GM12878 (cell line): ENCODE data around the gene MBOAT1. TPM values are rescaled to one million over a fixed set of nuclear protein-coding genes. Genes with fewer than 3 reads are reported as not detected.

Experiments used
- ATAC-seq: fragments of 200-7000 bp; cut with Tn5 transposase; 3 replicates; pipeline ENCODE4 v1.9.1; 2020; ENCODE audit warnings: mild to moderate bottlenecking, moderate library complexity
- BruUV-seq: library from RNA; stranded (reverse); fragments of 400-500 nt; replicated peaks from 2 replicates; lab custom pipeline; 2021; lab: Mats Ljungman, UMichigan
- CTCF ChIA-PET: fragments of 300-600 bp; sonication (Branson Sonifier 250); formaldehyde crosslinking; extraction: SDS; loops from one replicate; lab custom pipeline; 2021; ENCODE audit warnings: inconsistent platforms; lab: Yijun Ruan, JAX
- POLR2A ChIA-PET: fragments of 350-600 bp; formaldehyde crosslinking; extraction: SDS; loops from one replicate; lab custom pipeline; 2021; ENCODE audit warnings: inconsistent platforms; lab: Charles Lee
- RAD21 ChIA-PET: fragments of 300-600 bp; sonication (Branson Sonifier 250); formaldehyde crosslinking; loops from one replicate; lab custom pipeline; 2023; ENCODE audit warnings: antibody characterized with exemption; ENCODE audit not compliant: unreplicated experiment; lab: Charles Lee
- SMC1A ChIA-PET: fragments of 300-600 bp; sonication (Branson Sonifier 250); formaldehyde crosslinking; loops from one replicate; lab custom pipeline; 2023; ENCODE audit not compliant: unreplicated experiment, uncharacterized antibody; lab: Charles Lee
- DNase-seq: peaks from one replicate; pipeline ENCODE4 v3.0.0-alpha.2; 2011; ENCODE audit warnings: low read depth, low spot score
- FAIRE-seq: peaks from 3 replicates; lab custom pipeline; 2011; peaks lifted over from hg19 to GRCh38; lab: Jason Lieb, UNC
- H2AFZ ChIP-seq: 2 replicates; pipeline ENCODE4 v1.6.0; 2011; ENCODE audit warnings: low read depth, low read length, control low read depth; ENCODE audit not compliant: control insufficient read depth
- H3K27ac ChIP-seq: 2 replicates; pipeline ENCODE4 v1.5.1; 2011; ENCODE audit warnings: control low read depth; ENCODE audit not compliant: control insufficient read depth, insufficient read depth
- H3K27me3 ChIP-seq, 2 experiments: replicated peaks in 1 of 2; 2 replicates each; pipeline versions ENCODE4 v1.6.0 to v1.6.1; 2011; ENCODE audit warnings: low read length in 1 of 2; ENCODE audit not compliant: control insufficient read depth in 2 of 2, insufficient read depth in 2 of 2
- H3K36me3 ChIP-seq, 2 experiments: 2 replicates each; pipeline ENCODE4 v1.5.1; 2011; ENCODE audit warnings: low read length in 1 of 2; ENCODE audit not compliant: control insufficient read depth in 2 of 2, insufficient read depth in 2 of 2
- H3K4me1 ChIP-seq: 2 replicates; pipeline ENCODE4 v1.6.1; 2011; ENCODE audit warnings: mild to moderate bottlenecking, low read length, moderate library complexity, mixed read lengths; ENCODE audit not compliant: control insufficient read depth, insufficient read depth
- H3K4me2 ChIP-seq: 2 replicates; pipeline ENCODE4 v1.6.0; 2011; ENCODE audit warnings: control low read depth; ENCODE audit not compliant: control insufficient read depth, insufficient read depth
- H3K4me3 ChIP-seq: fragments of 200-600 bp; sonication (generic); 2 replicates; pipeline ENCODE4 v1.5.1; 2016
- H3K79me2 ChIP-seq: 2 replicates; pipeline ENCODE4 v1.6.0; 2011; ENCODE audit warnings: low read length; ENCODE audit not compliant: control insufficient read depth, insufficient read depth
- H3K9ac ChIP-seq: 2 replicates; pipeline ENCODE4 v1.8.0; 2011; ENCODE audit warnings: low read length, control low read depth, mixed read lengths; ENCODE audit not compliant: control insufficient read depth, insufficient read depth
- H3K9me3 ChIP-seq: replicated peaks from 3 replicates; pipeline ENCODE4 v1.5.1; 2011; ENCODE audit warnings: mild to moderate bottlenecking, low read length; ENCODE audit not compliant: control insufficient read depth, insufficient read depth
- H4K20me1 ChIP-seq: 2 replicates; pipeline ENCODE4 v1.6.0; 2011; ENCODE audit not compliant: control insufficient read depth, insufficient read depth
- BCLAF1 ChIP-seq: fragments of 450-650 bp; IDR thresholded peaks from 2 replicates; pipeline ENCODE4 v1.6.1; 2017; ENCODE audit warnings: antibody characterized with exemption, mild to moderate bottlenecking, moderate library complexity
- CBFB ChIP-seq: IDR thresholded peaks from 2 replicates; pipeline ENCODE4 v1.6.1; 2016; ENCODE audit warnings: antibody characterized with exemption, low read depth
- EED ChIP-seq: sonication (generic); IDR thresholded peaks from 2 replicates; pipeline ENCODE4 v1.6.1; 2016; ENCODE audit warnings: antibody characterized with exemption, low read depth
- ETV6 ChIP-seq, 2 experiments: fragments of 450-650 bp in 1 of 2; IDR thresholded peaks in 1 of 2; conservative IDR thresholded peaks in 1 of 2; 2 replicates each; pipeline ENCODE4 v1.6.1; 2014; ENCODE audit warnings: antibody characterized with exemption in 1 of 2, borderline replicate concordance in 1 of 2, low read depth in 1 of 2, mild to moderate bottlenecking in 1 of 2, moderate library complexity in 1 of 2
- GABPA ChIP-seq: IDR thresholded peaks from 2 replicates; pipeline ENCODE4 v1.6.1; 2014; ENCODE audit warnings: antibody characterized with exemption, low read depth, mild to moderate bottlenecking, inconsistent platforms
- IKZF1 ChIP-seq: fragments of 450-650 bp; conservative IDR thresholded peaks from 2 replicates; pipeline ENCODE4 v1.6.1; 2017; ENCODE audit warnings: antibody characterized with exemption, mild to moderate bottlenecking
- NBN ChIP-seq: fragments of 450-650 bp; IDR thresholded peaks from 2 replicates; pipeline ENCODE4 v1.6.1; 2016
- NR2C2 ChIP-seq: IDR thresholded peaks from 2 replicates; pipeline ENCODE4 v1.6.1; 2011; ENCODE audit warnings: borderline replicate concordance, low read depth; ENCODE audit not compliant: control insufficient read depth, insufficient read length
- NRF1 ChIP-seq: conservative IDR thresholded peaks from 2 replicates; pipeline ENCODE4 v1.6.1; 2011; ENCODE audit warnings: mild to moderate bottlenecking, low read depth, low read length, improper control_type of control experiment
- PAX8 ChIP-seq: fragments of 450-650 bp; IDR thresholded peaks from 2 replicates; pipeline ENCODE4 v1.6.1; 2017; ENCODE audit warnings: mild to moderate bottlenecking, moderate library complexity
- PML ChIP-seq: IDR thresholded peaks from 2 replicates; pipeline ENCODE4 v1.6.1; 2012; ENCODE audit warnings: low read length, inconsistent platforms
- RAD51 ChIP-seq: fragments of 450-650 bp; IDR thresholded peaks from 2 replicates; pipeline ENCODE4 v1.6.1; 2016; ENCODE audit warnings: moderate library complexity, mild to moderate bottlenecking, inconsistent platforms
- TBL1XR1 ChIP-seq: IDR thresholded peaks from 2 replicates; pipeline ENCODE4 v1.6.1; 2012; ENCODE audit warnings: low read depth, low read length, improper control_type of control experiment
- WGBS: methylation state at CpG from one replicate; pipeline ENCODE4 v1.1.6; 2016; ENCODE audit warnings: low lambda C conversion rate; ENCODE audit not compliant: insufficient replicate concordance, insufficient coverage; ENCODE audit errors: missing lambda C conversion rate; 5-methylcytosine and 5-hydroxymethylcytosine counted together
- in situ Hi-C: fragments of 300-500 bp; cut with MboI; formaldehyde crosslinking; loops from 9 replicates; pipeline ENCODE4 v1.14.3; 2018; ENCODE audit warnings: mixed read lengths
- intact Hi-C: fragments of 100-400 bp; cut with micrococcal nuclease; formaldehyde crosslinking; loops from one replicate; pipeline ENCODE4 v1.14.2; 2022; ENCODE audit not compliant: unreplicated experiment
- polyA plus RNA-seq, 11 experiments: library from polyadenylated mRNA; depleted of rRNA in 4 of 11; unstranded in 6 of 11; stranded (reverse) in 5 of 11; fragments of >200 nt; fragmentation: Nextera tagmentation in 4 of 11; fragmentation: Illumina TruSeq in 1 of 11; extraction: Ambion mirVana in 4 of 11; extraction: Trizol in 1 of 11; gene quantifications; 1 replicate in 1 of 11; 2 replicates in 10 of 11; pipeline versions ENCODE4 v1.2.1 to v1.2.3, GENCODE V29; 2011 to 2016; ENCODE audit warnings: inconsistent platforms in 2 of 11, missing spikeins in 2 of 11, low read depth in 1 of 11
- total RNA-seq, 4 experiments: library from RNA; depleted of rRNA in 3 of 4; stranded (reverse); fragments of >200 nt in 3 of 4; fragmentation: Illumina TruSeq in 1 of 4; extraction: Trizol in 1 of 4; gene quantifications; 2 replicates each; pipeline versions ENCODE4 v1.2.1 to v1.2.3, GENCODE V29; 2013 to 2021

MBOAT1 gene
- total and polyA plus RNA-seq, 10 of the 15 experiments (the other 5 are each of a cell fraction or from before 2014, with no cell fraction given), result 0.39 to 21.0 (median 11.6) TPM

- in situ Hi-C loops, result no loop called here
- Histone ChIP-seq H3K9me3 (no peaks in the 10 kb centered on the region), H3K4me1 (no peaks in the 10 kb centered on the region), H3K27ac (no peak overlapping the region), H3K4me2 (no peak overlapping the region), H4K20me1 (no peaks in the 10 kb centered on the region)
- RAD21 ChIA-PET, result no interaction called here
- CTCF ChIA-PET, result no interaction called here
- no peak for DNase-seq
- 24% methylated on average over 10 of the region's 10 CpGs for WGBS
- POLR2A ChIA-PET, result no interaction called here
- BruUV-seq, result no TSS peak
- SMC1A ChIA-PET, result no interaction called here
- intact Hi-C loops, result no loop called here
- TF ChIP-seq NRF1 (no peak), EED (no peak), IKZF1 (no peak), PAX8 (no peak), NBN (no peak), RAD51 (no peak), CBFB (no peak), BCLAF1 (no peak), PML (no peak), GABPA (no peak), ETV6 (conservative IDR thresholded peaks at IDR 0.05 in 1 of 2, IDR thresholded peaks at IDR 0.05 in 1 of 2; ENCODE audit: borderline replicate concordance in 1 of 2, low read depth in 1 of 2) (no peak), NR2C2 (no peak), TBL1XR1 (no peak)
- TF ChIP-seq, all 136 proteins: peak for 0
- H2AFZ ChIP-seq, result no peak overlapping the region
- FAIRE-seq, result no peak
- H3K4me3 ChIP-seq, result no peak overlapping the region
- ATAC-seq, result no peak
- H3K9ac ChIP-seq, result no peak overlapping the region
- no peaks in the 10 kb centered on the region for H3K79me2 ChIP-seq
- no peaks in the 10 kb centered on the region for H3K36me3 ChIP-seq
- no peaks in the 10 kb centered on the region for H3K27me3 ChIP-seq
Observed at GRCh38 chr6:20068421-20068988, 143.8 kb downstream of the MBOAT1 start.
